ENCODE measurements around the gene DAPK2. TPM values are rescaled to one million over a fixed set of nuclear protein-coding genes. Genes with fewer than 3 reads are reported as not detected.

DAPK2 gene
- total RNA-seq, 2 experiments from 2014 or later: 0.29 to 0.60 TPM

DNA sequence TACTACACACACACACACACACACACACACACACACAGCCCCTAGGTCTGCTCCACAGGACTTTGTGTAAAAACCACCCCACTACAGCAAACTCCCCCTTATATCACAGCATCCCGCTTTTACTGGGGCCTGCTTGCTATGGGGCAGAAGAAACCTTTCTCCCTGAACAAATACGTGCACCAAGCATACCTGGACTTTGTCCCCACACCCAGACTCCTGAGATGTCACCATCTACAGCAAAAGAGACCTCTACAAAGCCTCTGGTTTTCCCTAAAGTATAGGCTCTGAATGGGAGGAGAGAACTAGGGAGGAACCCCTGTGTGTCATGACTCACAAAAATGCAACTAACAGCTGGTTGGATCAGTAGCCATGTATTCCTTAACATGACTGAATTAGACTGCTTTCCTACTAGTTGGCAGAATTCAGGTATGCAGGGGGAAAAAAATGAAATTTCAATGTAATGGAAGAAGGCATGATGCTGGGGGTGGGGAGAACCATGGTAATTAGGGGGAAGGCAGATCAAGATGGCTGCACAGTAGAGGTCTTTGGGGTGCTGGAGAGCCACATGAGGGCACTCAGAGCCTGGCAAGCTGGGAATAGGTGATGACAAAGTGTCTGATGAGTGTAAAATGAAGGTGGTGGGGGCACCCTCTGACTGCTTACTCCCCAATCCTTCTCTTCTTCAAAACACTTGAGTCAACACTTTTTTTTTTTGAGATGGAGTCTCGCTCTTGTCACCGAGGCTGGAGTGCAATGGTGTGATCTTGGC lies 45.9 kb downstream of the DAPK2 start:
- Mint-ChIP-seq H3K36me3 (no peaks in the 10 kb centered on the region), H3K4me1 (peaks cover 14% of the 10 kb centered on the region), H3K4me3 (no peak overlapping the region), H3K9me3 (no peaks in the 10 kb centered on the region), H3K27me3 (peaks cover 10% of the 10 kb centered on the region), H3K27ac (no peak overlapping the region)
- DNase-seq: no peak

DNA sequence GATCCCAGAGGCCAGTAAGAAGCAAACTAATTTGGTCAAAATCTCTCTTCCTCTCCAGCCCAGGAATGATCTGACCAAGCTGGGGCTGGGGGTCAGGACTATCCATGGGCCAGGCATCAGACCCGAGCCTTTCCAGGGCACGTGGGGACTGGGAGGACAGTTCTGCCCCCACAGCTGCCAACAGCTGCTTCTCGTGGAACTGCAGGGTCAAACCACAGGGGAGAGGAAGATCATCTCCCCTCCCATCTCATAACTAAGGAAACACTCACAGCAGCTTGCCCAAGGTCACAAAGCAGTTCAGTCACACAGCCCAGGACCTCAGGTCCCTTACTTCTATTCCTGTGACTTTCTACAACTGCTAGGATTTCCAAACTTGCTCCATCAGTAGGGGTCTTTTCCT lies 47.1 kb downstream of the DAPK2 start:
- no peak overlapping the region for H3K4me3 Mint-ChIP-seq
- H3K27me3 Mint-ChIP-seq: peaks cover 10% of the 10 kb centered on the region
- no peaks in the 10 kb centered on the region for H3K9me3 Mint-ChIP-seq
- H3K27ac Mint-ChIP-seq: no peak overlapping the region
- H3K4me1 Mint-ChIP-seq: peaks cover 14% of the 10 kb centered on the region
- no peak for DNase-seq
- H3K36me3 Mint-ChIP-seq: no peaks in the 10 kb centered on the region

DNA sequence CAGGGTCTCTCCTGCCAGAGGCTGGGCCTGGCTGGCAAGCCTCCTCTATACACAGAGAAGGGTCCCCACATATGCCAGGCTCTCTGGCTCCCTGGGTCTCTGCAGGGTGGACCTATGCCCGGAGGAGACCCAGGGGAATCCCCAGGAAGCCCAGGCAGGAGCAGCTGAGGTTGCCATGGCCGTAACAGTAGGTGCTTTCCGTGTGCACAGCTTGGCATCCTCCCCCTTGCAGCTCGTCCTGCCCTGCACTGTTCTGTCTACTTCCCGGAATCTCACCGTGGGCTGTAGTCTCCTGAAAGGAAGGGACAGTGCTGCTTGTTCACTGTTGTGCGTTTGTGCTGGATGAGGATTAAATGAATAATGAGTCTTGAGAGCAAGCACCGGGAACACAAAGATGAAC lies 47.8 kb downstream of the DAPK2 start:
- no peaks in the 10 kb centered on the region for H3K9me3 Mint-ChIP-seq
- no peak overlapping the region for H3K27ac Mint-ChIP-seq
- H3K36me3 Mint-ChIP-seq: no peaks in the 10 kb centered on the region
- H3K27me3 Mint-ChIP-seq: peaks cover 10% of the 10 kb centered on the region
- peaks cover 14% of the 10 kb centered on the region for H3K4me1 Mint-ChIP-seq
- no peak for DNase-seq
- H3K4me3 Mint-ChIP-seq: no peak overlapping the region

DNA sequence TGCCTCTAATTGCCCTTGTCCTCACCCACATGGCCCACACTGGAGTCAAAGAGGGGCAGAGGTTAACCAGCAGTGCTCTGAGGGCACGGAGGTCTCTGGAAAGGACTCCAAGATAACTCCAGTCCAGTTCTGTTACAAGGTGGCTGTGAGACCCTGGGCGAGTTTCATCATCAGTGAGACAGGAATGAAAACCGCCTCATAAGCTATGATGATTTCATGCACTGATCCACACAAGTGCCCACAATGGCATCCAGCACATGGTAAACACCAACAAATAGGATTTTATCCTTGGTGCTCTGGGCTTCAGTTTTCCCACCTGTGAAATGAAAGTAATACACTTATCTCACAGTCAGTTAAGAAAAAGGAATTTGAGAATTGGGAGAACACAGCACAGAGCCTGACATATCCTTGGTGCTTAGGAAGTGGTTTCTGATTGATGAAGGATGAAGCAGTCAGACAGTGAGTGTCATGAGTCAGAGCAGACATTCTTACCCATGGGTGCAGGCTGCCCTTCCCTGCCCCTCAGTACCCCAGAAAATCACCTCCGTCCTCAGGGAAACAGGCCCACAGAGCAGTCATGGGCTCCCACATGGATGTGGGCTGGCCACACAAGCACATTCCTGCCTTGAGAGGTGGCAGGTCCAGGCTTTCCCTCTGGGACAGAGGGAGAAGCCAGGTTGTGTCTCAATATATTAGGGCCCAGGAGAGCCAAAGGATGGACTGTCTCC lies 48.4 kb downstream of the DAPK2 start:
- Mint-ChIP-seq H3K27me3 (peaks cover 10% of the 10 kb centered on the region), H3K4me1 (peaks cover 14% of the 10 kb centered on the region)

DNA sequence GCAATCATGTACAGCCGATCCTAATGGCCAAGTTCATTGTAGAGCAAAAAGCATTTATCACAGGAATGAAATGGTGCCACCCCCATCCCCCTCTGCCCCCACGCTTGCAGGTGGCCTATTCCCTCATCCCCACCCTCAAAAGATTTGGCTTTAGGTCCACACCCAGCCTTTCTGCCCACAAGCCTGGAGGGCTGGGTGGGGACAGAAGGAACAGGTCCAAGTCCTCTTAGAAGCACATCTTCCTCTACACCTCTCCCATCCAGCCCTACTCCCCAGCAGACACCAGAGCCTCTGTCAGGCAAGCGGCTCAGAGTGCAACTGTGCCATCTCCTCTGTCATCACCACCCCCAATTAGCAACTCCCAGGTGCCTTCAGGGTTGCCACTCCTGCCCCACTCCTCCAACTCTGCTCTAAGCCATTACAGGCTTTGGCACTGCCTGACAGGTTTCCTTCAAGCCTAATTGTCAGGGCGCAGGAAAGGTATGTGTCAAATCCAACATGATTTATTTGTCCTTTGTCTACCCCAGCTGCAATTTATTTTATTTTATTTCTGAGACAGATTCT lies 49.4 kb downstream of the DAPK2 start:
- H3K4me1 Mint-ChIP-seq: peaks cover 21% of the 10 kb centered on the region
- no peaks in the 10 kb centered on the region for H3K9me3 Mint-ChIP-seq
- DNase-seq: no peak
- no peak overlapping the region for H3K4me3 Mint-ChIP-seq
- H3K27me3 Mint-ChIP-seq: peaks cover 10% of the 10 kb centered on the region
- no peaks in the 10 kb centered on the region for H3K36me3 Mint-ChIP-seq
- no peak overlapping the region for H3K27ac Mint-ChIP-seq

More for the DNA sequence above, 48.4 kb downstream of the DAPK2 start:
- no peak for DNase-seq
- Mint-ChIP-seq H3K4me3 (no peak overlapping the region), H3K9me3 (no peaks in the 10 kb centered on the region), H3K27ac (no peak overlapping the region), H3K36me3 (no peaks in the 10 kb centered on the region)

DNA sequence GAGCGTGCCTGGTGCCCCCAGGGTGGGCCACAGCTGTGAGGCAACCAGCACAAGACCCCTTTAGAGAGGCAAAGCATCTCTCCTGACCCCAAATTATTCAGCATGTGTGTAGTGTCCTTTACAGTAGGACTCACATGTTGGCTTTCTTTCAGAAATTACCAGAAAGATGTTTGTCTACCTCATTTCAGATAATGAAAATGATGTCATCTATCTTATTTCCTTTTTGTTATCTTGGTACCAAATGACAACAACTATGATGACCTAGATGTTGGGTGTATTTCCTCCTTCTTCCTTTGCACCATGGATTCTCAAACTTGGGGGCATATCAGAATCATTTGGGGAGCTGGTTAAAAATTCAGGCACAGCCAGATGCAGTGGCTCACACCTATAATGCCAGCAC lies 50.5 kb downstream of the DAPK2 start:
- H3K9me3 Mint-ChIP-seq: no peaks in the 10 kb centered on the region
- no peak for DNase-seq
- H3K27ac Mint-ChIP-seq: no peak overlapping the region
- no peaks in the 10 kb centered on the region for H3K36me3 Mint-ChIP-seq
- H3K27me3 Mint-ChIP-seq: peaks cover 5% of the 10 kb centered on the region
- H3K4me1 Mint-ChIP-seq: peaks cover 28% of the 10 kb centered on the region
- no peak overlapping the region for H3K4me3 Mint-ChIP-seq

DNA sequence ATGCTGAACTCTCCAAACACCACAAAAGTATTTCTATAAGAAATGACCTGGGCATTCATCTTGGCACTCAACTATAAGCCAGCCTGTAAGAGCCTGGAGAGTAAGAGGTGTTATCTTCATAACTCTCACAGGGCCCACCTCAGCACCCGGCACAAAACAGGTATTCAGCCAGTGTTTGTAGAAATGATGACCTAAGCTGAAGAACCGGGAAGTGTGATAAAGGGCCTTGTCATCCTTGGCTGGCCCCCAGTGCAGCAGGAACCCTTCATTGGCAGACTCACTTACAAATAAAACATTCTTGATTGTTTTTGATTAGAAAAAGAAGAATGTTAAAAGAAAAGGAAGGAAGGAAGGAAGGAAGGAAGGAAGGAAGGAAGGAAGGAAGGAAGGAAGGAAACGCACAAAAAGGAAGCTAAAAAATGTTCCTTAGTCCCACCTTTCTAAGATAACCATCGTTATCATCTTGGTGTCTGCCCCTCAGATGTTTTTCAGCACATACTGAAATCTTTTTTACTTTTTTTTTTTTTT lies 52.1 kb downstream of the DAPK2 start:
- peaks cover 27% of the 10 kb centered on the region for H3K4me1 Mint-ChIP-seq
- no peak overlapping the region for H3K4me3 Mint-ChIP-seq
- no peaks in the 10 kb centered on the region for H3K9me3 Mint-ChIP-seq
- no peak overlapping the region for H3K27ac Mint-ChIP-seq
- no peak for DNase-seq
- H3K36me3 Mint-ChIP-seq: no peaks in the 10 kb centered on the region
- H3K27me3 Mint-ChIP-seq: no peaks in the 10 kb centered on the region

DNA sequence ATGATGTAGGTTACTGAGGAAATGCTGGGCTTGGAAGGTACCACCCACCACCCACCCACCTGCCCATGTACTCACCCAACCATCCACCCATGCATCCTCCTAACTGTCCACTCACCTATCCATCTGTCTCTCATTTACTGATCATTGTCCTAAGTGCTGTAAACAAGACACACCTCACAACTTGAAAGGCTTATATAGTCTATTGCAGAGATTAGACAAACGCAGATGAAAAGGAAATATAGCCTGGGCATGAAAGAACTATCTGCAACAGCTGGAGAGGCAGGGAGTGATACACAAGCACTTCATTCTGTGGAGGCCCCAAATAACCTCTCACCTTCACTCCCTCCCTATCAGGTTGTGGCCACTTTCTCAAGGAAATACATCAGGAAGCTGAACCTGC lies 54.0 kb downstream of the DAPK2 start:
- no peaks in the 10 kb centered on the region for H3K36me3 Mint-ChIP-seq
- DNase-seq: no peak
- no peak overlapping the region for H3K4me3 Mint-ChIP-seq
- H3K9me3 Mint-ChIP-seq: no peaks in the 10 kb centered on the region
- peaks cover 19% of the 10 kb centered on the region for H3K4me1 Mint-ChIP-seq
- H3K27ac Mint-ChIP-seq: no peak overlapping the region
- no peaks in the 10 kb centered on the region for H3K27me3 Mint-ChIP-seq

DNA sequence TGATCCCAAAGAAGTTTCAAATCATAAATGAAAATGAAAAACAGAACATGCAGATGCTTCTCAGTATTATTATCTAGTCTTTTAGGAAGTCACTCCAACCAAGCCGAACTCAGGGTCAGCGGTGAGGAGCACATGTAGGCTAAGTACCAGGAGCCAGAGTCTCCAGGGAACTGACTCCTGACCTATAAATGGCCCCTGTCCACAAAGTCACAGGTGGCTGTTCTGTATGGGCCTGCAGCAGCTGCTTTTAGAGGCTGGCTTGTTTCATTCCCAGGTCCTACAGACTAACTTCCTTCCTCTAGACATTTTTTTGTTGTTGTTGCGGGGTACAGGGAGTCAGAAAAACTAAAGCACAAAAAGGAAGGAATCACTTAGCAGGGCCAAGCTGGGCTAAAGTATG lies 54.6 kb downstream of the DAPK2 start:
- no peaks in the 10 kb centered on the region for H3K36me3 Mint-ChIP-seq
- H3K27ac Mint-ChIP-seq: no peak overlapping the region
- no peak for DNase-seq
- no peaks in the 10 kb centered on the region for H3K27me3 Mint-ChIP-seq
- H3K4me3 Mint-ChIP-seq: no peak overlapping the region
- H3K9me3 Mint-ChIP-seq: no peaks in the 10 kb centered on the region
- peaks cover 21% of the 10 kb centered on the region for H3K4me1 Mint-ChIP-seq

DNA sequence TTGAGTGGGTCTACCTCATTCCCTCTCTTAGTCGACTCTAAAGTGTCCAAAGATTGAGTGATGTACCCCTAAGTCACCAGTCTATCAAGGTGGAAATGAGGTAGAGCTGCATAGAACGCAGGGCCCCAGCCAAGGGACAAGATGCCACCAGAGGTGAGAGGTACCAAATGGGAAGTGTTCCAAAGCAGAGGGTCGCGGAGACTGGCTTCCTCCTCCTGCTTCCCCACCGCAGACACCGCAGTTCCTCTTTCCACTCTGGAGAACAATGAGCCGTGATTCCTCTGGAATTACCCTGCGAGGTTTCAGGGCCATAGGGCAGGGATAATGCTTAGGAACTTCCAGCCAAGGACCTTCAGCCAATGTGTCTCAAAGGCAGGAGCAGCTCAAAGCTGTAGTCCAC lies 55.8 kb downstream of the DAPK2 start:
- Mint-ChIP-seq H3K4me3 (no peak overlapping the region), H3K27me3 (no peaks in the 10 kb centered on the region), H3K9me3 (no peaks in the 10 kb centered on the region), H3K27ac (no peak overlapping the region), H3K36me3 (no peaks in the 10 kb centered on the region), H3K4me1 (peaks cover 23% of the 10 kb centered on the region)
- DNase-seq: no peak

DNA sequence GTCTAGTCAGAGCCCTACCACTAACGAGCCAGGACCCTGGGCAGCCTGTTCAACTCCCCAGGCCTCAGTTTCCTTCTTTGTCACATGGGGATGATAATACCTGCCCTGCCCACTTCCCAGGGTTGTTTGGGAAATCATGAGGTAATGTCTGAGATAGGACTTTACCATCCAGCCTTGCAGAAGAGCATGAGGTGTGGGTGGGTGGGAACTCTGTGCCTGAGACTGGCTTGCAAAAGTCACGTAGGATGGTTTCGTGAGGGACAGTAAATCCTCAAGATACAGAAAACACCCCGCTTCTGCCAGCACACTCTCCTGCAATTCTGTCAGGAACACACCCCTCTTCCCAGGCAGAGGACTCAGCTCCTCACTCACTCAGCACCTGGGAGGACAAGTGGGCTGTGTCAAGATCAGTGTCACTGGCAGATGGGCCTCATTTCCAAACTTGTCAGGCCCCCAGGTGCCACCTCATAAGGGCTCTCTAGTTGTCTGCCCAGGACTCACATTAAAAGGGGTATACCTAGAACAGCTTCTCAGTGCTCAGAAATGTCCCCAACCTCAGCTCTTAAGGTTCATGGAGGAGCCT lies 58.4 kb downstream of the DAPK2 start:
- H3K9me3 Mint-ChIP-seq: no peaks in the 10 kb centered on the region
- H3K27me3 Mint-ChIP-seq: no peaks in the 10 kb centered on the region
- H3K27ac Mint-ChIP-seq: no peak overlapping the region
- H3K36me3 Mint-ChIP-seq: no peaks in the 10 kb centered on the region
- no peak for DNase-seq
- peaks cover 20% of the 10 kb centered on the region for H3K4me1 Mint-ChIP-seq
- no peak overlapping the region for H3K4me3 Mint-ChIP-seq

DNA sequence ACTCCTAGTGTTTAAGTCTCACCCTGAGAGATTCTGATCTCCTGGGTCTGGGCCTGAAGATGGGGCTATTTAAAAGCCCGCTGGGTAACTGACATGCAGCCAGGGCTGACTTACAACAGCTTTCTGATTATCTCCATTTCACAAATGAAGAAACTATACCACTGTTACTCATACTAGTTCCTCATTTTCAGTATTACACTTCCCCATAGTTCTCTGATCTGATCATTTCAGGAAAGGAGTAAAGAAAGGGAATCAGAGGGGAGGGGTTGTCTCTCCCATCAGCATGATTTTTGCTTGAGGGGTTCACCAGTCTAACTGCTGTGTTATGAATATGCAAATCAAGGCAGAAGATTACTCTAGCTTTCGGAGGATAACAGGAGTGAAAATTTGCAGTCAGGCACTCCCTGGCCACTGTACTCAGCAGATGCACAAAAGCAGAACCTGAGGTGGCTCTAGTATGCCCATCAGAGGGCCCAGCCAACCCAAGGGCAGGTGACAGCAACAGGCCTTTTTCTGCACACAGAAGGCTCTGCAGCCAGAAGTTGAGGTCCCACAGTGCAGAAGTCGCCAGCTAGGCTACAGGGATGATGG lies 59.4 kb downstream of the DAPK2 start:
- Mint-ChIP-seq H3K4me1 (peaks cover 13% of the 10 kb centered on the region), H3K4me3 (no peak overlapping the region), H3K36me3 (no peaks in the 10 kb centered on the region), H3K27ac (no peak overlapping the region), H3K9me3 (no peaks in the 10 kb centered on the region), H3K27me3 (no peaks in the 10 kb centered on the region)
- DNase-seq: no peak

DNA sequence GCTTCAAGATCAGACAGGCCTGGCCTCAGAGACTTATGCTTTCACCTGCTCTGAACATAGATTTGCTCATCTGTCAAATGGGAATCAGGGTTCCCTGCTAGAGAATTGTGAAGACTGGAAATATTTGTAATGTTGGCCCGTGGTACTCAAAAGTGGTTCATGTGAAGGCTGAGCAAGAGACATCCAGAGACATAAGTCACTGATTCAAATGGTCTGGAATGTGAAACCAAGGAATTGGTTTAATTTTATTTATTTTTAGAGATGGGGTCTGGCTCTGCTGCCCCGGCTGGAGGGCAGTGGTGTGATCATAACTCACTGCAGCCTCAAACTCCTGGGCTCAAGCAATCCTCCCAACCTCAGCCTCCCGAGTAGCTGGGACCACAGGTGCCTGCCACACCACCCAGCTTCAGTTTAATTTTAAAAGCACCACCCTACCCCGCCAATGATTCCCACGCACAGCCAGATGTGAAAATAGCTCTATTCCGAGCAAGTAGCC lies 60.1 kb downstream of the DAPK2 start:
- no peaks in the 10 kb centered on the region for H3K27me3 Mint-ChIP-seq
- H3K27ac Mint-ChIP-seq: no peak overlapping the region
- no peaks in the 10 kb centered on the region for H3K9me3 Mint-ChIP-seq
- no peaks in the 10 kb centered on the region for H3K36me3 Mint-ChIP-seq
- H3K4me3 Mint-ChIP-seq: no peak overlapping the region
- DNase-seq: no peak
- peaks cover 9% of the 10 kb centered on the region for H3K4me1 Mint-ChIP-seq

DNA sequence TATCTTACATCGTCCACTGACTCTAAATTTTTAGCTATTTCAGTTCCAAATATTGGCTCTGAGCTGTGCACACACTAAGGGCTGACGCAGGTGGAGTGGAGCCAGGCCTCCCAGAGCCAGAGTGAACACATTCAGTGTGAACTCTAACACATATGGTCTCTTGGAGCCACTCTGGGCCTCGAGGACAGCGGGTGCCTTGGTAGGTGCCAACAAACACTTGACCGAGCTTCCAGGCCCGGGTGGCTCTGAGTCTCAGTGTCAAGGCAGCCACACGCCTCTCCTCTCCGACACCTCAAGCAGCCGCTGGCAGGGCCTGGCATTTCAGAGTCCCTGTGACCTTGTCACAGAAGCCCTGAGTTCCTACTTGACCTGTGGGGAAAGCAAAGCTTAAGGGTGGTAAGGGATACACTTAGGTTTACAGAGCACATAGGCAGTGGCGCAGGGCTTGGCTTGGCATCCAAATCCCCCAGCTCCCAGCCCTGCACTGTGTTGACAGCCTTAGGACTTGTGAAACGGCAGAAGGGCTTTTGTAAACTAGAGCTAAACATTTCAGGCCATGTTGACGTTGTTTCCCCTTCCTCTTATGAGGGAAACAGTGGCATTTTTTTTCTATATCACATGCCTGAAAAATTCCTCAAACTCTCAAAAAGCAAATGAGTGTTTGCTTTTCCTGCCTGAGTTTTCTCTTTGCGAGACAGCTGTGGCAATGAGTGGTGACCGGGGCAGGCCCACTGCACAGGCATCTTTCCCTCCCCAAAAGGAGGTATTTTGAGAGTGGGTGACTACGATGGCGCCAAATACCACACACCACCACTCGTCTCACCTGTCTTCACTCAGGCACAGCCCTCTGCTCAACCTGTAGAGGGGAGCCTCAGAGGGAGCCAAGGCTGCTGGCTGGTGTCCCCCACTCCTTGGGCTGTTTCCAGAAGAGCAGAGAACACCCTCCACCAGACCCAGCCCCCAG lies 60.8 kb downstream of the DAPK2 start:
- H3K9me3 Mint-ChIP-seq: no peaks in the 10 kb centered on the region
- no peak for DNase-seq
- H3K27ac Mint-ChIP-seq: no peak overlapping the region
- no peaks in the 10 kb centered on the region for H3K27me3 Mint-ChIP-seq
- H3K4me3 Mint-ChIP-seq: no peak overlapping the region
- no peaks in the 10 kb centered on the region for H3K36me3 Mint-ChIP-seq
- H3K4me1 Mint-ChIP-seq: peaks cover 6% of the 10 kb centered on the region
